Stimulated activated CD8-positive, alpha-beta memory T cell treated with anti-CD3 and anti-CD28 coated beads, Interleukin-15, amount 100 ng/mL, for 4 hours (primary cell): ENCODE measurements around the gene AKAP13.
"Not testable (repeated sequence)": the region's sequence is repeated elsewhere in the genome, so short reads cannot be mapped to it uniquely, and the experiment has no call there.

ENCODE experiments used
- DNase-seq, 2 donors: peaks; one replicate each; pipeline ENCODE4 v3.0.0-alpha.2; 2020; ENCODE audit warnings: low read depth in 2 of 2

The AKAP13 gene

GRCh38 chr15:85625166-85625830, 244.9 kb downstream of the AKAP13 start:
- DNase-seq, result no peak

GRCh38 chr15:85625856-85626255, 245.5 kb downstream of the AKAP13 start:
- DNase-seq, result no peak

DNA sequence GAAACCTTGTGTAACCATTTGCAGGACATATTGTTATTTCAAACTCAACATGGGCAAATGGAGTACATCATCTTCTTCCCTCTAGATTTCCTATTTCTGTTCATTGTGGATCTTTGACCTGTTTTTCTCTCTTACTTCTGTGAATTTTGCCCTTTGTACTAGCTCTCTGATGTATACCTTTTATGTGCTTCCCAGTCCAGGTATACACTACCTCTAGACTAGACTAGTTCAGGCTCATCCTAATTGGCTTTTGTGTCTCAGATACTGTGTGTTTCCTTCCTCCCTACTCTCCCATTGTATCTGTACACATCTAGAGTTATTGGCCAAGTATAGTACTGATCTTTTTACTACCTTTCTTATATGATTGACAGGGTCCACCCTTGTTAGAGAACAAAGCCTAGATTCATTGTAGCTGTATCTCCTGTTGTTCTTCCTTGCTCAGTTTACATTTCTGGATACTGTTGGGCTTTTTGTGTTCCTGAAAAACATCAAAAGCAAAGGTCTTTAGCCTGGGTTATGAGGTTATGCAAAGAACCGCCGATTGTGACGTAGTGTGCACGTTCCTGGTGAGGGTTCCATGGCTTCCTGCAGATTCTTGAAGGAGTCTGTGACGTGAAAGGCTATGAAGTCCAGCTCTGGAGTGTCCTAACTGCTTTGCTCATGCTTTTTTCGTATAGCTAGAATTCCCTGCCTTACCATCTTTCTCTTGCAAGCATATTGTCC, 247.0 kb downstream of the AKAP13 start:
- no peak for DNase-seq

- no peak for DNase-seq
These were observed 249.9 kb downstream of the AKAP13 start for GRCh38 chr15:85630311-85630710.

- DNase-seq, result no peak
These were observed 250.6 kb downstream of the AKAP13 start for GRCh38 chr15:85631018-85631417.

DNA sequence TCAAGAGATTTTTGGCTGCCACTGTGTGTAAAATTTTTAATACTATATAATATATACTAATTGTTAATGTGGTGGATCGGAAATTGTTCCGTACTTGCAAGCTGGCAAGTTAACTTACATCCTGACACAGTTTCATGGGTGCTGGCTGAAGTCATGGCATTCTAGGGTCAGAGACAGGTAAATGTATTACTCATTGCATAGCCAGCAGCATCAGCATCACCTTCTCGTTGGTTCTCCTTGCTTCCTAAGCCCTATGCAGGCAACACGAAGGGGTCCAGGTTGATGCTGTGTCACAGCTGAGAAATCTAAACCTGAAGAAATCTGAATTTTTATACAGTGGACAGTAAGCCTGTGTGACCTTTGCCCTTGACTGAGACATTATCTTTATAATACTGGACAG, 251.6 kb downstream of the AKAP13 start:
- no peak for DNase-seq

DNA sequence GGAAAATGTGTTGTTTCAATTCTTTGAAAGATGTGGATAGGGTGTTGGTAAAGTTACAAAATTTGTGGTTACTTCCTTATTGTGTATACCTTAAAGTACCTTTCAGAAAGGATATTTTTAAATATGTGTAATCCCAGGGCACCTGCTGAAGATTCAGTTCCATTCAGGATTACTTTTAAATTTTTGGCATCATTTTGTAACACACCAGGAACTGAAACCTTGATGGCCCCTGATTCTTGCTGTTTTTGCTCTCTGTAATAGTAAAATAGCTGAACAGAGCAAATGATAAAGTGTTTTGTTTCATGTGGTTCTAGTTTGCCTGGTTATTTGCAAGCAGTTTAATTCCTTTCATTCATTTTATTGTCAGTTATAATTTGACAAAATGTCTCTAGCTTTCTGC, 253.5 kb downstream of the AKAP13 start:
- DNase-seq, result no peak

- no peak for DNase-seq
These were observed 255.9 kb downstream of the AKAP13 start for GRCh38 chr15:85636351-85636750.

DNA sequence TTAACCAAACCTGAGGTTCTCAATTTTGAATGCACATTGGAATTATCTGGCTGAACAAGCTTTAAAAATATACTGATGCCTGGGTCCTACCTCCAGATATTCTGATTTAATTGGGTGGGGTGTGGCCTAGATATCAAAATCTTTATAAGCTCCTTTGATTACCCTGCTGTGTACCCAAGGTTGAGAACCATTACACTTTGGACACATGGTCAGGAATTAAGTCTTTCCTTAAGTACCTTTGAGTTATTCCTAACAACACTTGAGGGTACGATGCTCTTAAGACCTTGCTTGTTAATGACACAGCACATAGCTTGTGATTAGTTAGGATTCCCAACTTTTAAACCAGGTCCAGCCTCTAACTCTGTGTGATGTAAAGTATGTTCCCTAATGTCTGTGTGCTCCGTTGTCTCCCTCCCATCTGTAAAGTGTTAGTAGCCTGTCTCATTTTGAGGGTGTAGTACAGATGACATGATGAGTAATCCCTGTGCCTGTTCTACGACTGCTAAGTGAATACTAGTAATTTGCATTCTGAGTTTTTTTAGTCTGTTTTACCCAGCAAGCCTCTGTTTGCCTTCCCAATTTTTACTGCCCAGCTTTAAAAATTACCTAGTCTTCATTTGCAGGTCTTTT, 259.5 kb downstream of the AKAP13 start:
- no peak for DNase-seq

DNA sequence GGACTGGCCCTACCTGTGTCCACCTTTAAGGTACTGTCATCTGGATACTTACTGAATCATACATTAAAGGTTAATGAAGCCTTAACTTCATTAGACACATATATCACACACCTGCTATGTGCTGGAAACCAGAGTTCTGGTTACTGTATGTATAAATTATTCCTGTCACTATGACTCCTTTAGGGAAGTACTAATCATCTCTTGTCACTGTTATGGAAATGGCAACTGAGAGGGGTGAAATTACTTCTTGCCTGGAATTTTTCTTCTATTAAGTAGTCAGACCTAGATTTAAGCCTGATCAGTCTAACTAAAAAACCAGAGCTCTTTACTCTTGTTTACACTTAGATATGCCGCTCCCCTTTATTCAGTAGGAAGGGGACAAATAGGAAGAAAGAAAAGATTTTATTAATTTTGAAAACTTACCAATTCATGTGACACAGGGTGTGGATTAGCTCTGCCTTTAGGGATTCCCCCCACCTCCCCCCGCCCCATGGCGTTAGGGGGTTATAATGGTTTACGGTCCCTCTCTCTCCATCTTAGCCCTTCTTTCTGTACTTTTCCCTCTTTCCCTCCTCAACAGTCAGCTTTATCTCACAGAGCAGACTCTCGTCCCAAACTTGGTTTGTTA, 261.8 kb downstream of the AKAP13 start:
- no peak for DNase-seq

DNA sequence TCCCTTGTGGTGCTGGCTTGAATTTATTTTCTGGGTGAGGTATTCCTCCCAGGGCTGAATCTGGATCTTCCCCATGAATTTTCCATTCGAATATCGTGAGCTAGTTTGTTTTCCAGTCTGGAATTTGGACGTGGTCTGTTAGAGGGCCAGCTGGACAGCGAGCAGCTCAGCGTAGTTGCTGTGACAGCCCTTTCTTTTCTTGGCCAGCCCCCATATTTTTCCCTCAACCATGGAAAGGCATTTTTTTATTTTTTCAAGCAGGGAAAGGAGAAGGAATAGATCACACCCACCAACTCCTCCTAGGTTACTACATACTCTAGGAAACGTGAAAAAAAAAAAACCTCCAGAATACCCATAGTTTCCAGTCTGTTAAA, 262.3 kb downstream of the AKAP13 start:
- DNase-seq, result no peak

DNA sequence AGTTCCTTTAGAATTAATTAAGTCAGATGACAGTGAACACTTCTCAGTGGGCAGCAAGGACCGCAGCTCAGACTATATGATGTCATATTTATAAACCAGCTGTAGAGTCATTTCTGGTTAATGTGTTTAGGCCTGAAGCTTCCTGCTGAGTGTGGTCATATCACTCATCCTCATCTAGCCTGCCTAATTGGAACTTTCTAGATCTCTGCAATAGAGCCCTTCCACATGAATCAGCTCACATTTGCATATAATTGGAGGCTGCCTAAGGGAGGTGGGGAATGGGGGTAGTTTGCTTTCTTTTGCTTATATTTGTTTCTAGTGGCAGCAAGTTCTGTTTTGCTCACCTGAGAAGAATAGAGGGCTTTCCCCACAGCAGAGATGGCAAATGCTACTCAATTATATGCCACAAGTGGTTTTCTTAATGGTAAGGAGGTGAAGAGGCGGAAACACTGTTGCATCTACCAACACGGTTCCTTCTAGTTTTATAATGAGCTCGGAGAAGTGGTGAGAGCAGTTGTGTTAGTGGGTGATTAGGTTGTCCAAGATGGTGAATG, 266.2 kb downstream of the AKAP13 start:
- DNase-seq, result no peak

GRCh38 chr15:85649372-85649771, 269.0 kb downstream of the AKAP13 start:
- no peak for DNase-seq

DNA sequence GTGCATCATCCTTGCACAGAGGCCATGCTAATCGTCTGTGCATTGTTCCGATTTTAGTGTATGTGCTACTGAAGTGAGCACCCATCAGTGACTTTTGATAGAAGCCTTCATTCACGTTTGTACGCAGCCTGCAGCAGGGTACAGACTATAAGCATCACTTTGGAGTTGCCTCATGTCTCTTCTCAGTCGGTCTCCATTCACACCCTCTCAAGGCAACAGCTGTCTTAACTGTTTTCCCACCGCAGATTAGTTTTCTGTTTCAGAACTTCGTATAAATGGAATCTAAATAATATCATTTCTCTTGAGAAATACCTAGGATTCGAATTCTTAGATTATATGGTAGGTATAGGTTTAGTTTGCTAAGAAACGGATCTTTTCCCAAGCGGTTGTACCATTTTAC, 271.1 kb downstream of the AKAP13 start:
- no peak for DNase-seq

GRCh38 chr15:85652457-85652856, 272.1 kb downstream of the AKAP13 start:
- no peak for DNase-seq

GRCh38 chr15:85657132-85657531, 276.7 kb downstream of the AKAP13 start:
- no peak for DNase-seq

DNA sequence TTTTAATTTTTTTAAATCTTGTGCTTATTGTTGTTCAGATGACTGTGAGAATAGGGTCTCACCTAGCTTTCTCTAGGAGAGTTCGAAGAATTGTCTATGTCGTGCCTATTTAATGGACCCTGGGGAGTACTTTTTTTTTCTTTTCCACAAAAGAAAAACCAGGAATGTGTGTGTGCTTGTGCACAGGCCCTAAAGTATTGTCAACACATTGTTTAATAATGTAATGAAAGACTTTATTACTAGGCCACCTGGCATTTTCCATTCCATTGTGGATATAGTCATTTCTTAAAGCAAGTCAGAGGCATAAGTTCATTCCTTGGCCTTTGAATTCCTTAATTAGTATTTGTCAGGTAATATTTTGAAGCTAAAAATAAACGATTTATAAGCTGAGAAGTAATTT, 278.4 kb downstream of the AKAP13 start:
- DNase-seq, result no peak

GRCh38 chr15:85661859-85662258, 281.5 kb downstream of the AKAP13 start:
- DNase-seq, result no peak

DNA sequence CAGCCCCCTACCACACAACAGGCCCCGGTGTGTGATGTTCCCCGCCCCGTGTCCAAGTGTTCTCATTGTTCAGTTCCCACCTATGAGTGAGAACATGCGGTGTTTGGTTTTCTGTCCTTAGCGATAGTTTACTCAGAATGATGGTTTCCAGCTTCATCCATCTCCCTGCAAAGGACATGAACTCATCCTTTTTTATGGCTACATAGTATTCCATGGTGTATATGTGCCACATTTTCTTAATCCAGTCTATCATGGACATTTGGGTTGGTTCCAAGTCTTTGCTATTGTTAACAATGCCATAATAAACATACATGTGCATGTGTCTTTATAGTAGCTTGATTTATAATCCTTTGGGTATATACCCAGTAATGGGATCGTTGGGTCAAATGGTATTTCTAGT, 285.3 kb downstream of the AKAP13 start:
- DNase-seq, result not testable (repeated sequence)

GRCh38 chr15:85667491-85668424, 287.4 kb downstream of the AKAP13 start:
- DNase-seq, result peak in 1 of 2 donors; percentile 45

DNA sequence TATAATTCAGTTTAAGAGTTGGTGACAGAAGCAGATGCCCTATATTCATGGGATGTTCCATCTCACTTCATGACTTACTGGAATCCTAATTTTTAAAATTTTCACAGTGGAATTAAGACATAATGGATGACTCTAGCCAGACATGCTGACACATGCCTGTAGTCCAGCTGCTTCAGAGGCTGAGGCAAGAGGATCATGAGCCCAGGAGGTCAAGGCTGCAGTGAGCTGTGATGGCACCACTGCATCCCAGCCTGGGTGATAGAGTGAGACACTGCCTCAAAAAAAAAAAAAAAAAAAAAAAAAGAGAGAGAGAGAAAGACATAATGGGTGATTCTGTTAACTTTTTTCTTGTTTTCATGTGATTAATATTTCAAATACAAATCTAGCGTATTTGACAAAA, 290.8 kb downstream of the AKAP13 start:
- DNase-seq, result no peak
